K562 (cell line): ENCODE data around the gene FRYL. TPM values are rescaled to one million over a fixed set of nuclear protein-coding genes. Genes with fewer than 3 reads are reported as not detected.

Experiments
- BACH1 ChIP-seq: fragments of 200-800 bp; sonication (Bioruptor generic); IDR thresholded peaks from 2 replicates; pipeline ENCODE4 v1.6.1; 2016; ENCODE audit warnings: missing genetic modification characterization, missing compliant biosample characterization
- GATA2 ChIP-seq: sonication (generic); formaldehyde crosslinking; IDR thresholded peaks from 2 replicates; pipeline ENCODE4 v1.4.0; 2020; ENCODE audit warnings: mild to moderate bottlenecking, missing genetic modification reagents
- HOXB6 ChIP-seq: fragments of 250-450 bp; sonication (Bioruptor Pico); IDR thresholded peaks from 2 replicates; pipeline ENCODE4 v1.5.1; 2022; ENCODE audit warnings: mild to moderate bottlenecking, borderline replicate concordance
- IFI16 ChIP-seq: fragments of 250-450 bp; sonication (Bioruptor Pico); IDR thresholded peaks from 2 replicates; pipeline ENCODE4 v2.1.2; 2022; ENCODE audit warnings: mild to moderate bottlenecking, inconsistent platforms
- LEF1 ChIP-seq: fragments of 450-650 bp; IDR thresholded peaks from 2 replicates; pipeline ENCODE4 v1.6.1; 2016; ENCODE audit warnings: mild to moderate bottlenecking
- MBD2 ChIP-seq: sonication (generic); IDR thresholded peaks from 2 replicates; pipeline ENCODE4 v1.6.1; 2016; ENCODE audit warnings: low read depth, borderline replicate concordance
- TCFL5 ChIP-seq: fragments of 250-450 bp; sonication (Bioruptor Pico); conservative IDR thresholded peaks from 2 replicates; pipeline ENCODE4 v1.6.1; 2021; ENCODE audit warnings: mild to moderate bottlenecking, moderate library complexity, matching md5 sums
- ZNF184 ChIP-seq: sonication (generic); formaldehyde crosslinking; IDR thresholded peaks from 2 replicates; pipeline ENCODE4 v1.5.0; 2020; ENCODE audit warnings: missing genetic modification reagents
- ZNF212 ChIP-seq: fragments of 450-650 bp; formaldehyde crosslinking; IDR thresholded peaks from 2 replicates; pipeline ENCODE4 v1.4.0; 2020; ENCODE audit warnings: mild to moderate bottlenecking
- ZNF253 ChIP-seq: fragments of 250-450 bp; sonication (Bioruptor Pico); conservative IDR thresholded peaks from 2 replicates; pipeline ENCODE4 v1.6.1; 2021; ENCODE audit warnings: mild to moderate bottlenecking
- ZNF263 ChIP-seq: sonication (generic); formaldehyde crosslinking; IDR thresholded peaks from 2 replicates; pipeline ENCODE4 v1.8.0; 2022; ENCODE audit warnings: mild to moderate bottlenecking, missing genetic modification reagents, borderline replicate concordance
- ZNF668 ChIP-seq: fragments of 250-450 bp; sonication (Bioruptor Pico); IDR thresholded peaks from 2 replicates; pipeline ENCODE4 v1.8.0; 2022; ENCODE audit warnings: mild to moderate bottlenecking, inconsistent platforms
- ZNF717 ChIP-seq: fragments of 250-450 bp; sonication (Bioruptor Pico); IDR thresholded peaks from 2 replicates; pipeline ENCODE4 v1.5.0; 2021
- polyA plus RNA-seq, 8 experiments: library from polyadenylated mRNA; depleted of rRNA in 4 of 8; stranded (reverse) in 5 of 8; unstranded in 3 of 8; fragments of >200 nt; fragmentation: Nextera tagmentation in 2 of 8; fragmentation: Illumina TruSeq in 1 of 8; extraction: Ambion mirVana in 2 of 8; extraction: Trizol in 1 of 8; gene quantifications; 2 replicates each; pipeline versions ENCODE4 v1.2.1 to v1.2.3, GENCODE V29; 2011 to 2014; ENCODE audit warnings: inconsistent platforms in 1 of 8, missing spikeins in 1 of 8
- total RNA-seq, 7 experiments: library from RNA; depleted of rRNA in 6 of 7; stranded (reverse); fragments of >200 nt in 6 of 7; fragmentation: Illumina TruSeq in 2 of 7; extraction: Trizol in 2 of 7; gene quantifications; 2 replicates each; pipeline versions ENCODE4 v1.2.1 to v1.2.3, GENCODE V29; 2011 to 2021; ENCODE audit warnings: low replicate concordance in 1 of 7
- TF ChIP-seq, protein P1 (sequence below): fragments of 200-800 bp; sonication (Bioruptor generic); IDR thresholded peaks from 2 replicates; pipeline ENCODE4 v1.6.1; 2016; ENCODE audit warnings: missing genetic modification characterization, missing compliant biosample characterization
- TF ChIP-seq, protein P2 (sequence below), 2 experiments: fragments of 450-650 bp; conservative IDR thresholded peaks; 2 replicates each; pipeline ENCODE4 v1.6.1; 2017; ENCODE audit warnings: mild to moderate bottlenecking in 2 of 2, moderate library complexity in 2 of 2
- TF ChIP-seq, protein P3 (sequence below): fragments of 450-650 bp; formaldehyde crosslinking; IDR thresholded peaks from 2 replicates; pipeline ENCODE4 v1.4.0; 2022; ENCODE audit warnings: missing genetic modification characterization
- TF ChIP-seq, protein P4 (sequence below): fragments of 250-450 bp; sonication (Bioruptor Pico); IDR thresholded peaks from 2 replicates; pipeline ENCODE4 v1.5.0; 2021; ENCODE audit warnings: mild to moderate bottlenecking, borderline replicate concordance

Gene FRYL
- total and polyA plus RNA-seq, 9 of the 15 experiments (the other 6 are each of a cell fraction or from before 2014, with no cell fraction given), result 7.2 to 34.9 (median 15.9) TPM

DNA sequence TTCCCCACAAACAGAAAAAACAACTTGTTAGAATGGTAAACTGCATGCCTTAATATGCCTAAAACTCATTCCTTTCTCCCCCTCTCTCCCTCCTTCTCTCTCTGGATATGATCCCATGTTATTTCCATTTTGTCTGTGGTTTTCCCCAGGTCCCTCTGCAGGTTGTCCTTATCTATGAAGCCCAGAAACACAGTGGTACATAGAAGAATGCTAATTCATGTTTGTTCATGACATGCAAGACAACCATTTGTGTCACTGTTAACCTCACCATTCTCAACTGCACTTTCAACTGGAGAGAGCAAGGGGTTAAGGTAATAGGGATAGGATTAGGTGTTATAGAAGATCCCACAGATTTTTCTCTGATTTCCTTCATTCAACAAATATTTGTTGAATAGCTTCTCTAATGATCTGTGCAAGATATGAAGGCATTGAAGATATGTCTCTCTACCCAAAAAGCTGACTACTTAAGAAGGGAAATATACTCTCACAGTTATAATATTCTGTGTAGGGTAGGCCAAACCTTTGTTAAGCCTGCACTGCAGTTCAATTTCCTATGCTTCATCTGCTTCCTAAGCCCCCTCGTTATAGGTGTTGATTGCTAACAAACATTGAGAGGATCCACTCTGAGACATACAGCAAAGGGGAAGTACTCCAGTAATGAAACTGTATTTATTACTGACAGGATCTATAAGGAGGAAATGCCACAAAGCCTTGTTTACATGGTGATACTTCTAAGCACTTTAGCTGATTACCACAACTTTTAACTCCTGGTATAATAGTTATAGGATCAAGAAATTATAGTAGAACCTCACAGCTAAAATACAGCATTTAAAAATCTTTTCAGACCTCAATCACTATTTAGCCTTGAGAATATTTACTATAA lies 96.1 kb downstream of the FRYL start (continued):
- TF ChIP-seq, protein P1, sequence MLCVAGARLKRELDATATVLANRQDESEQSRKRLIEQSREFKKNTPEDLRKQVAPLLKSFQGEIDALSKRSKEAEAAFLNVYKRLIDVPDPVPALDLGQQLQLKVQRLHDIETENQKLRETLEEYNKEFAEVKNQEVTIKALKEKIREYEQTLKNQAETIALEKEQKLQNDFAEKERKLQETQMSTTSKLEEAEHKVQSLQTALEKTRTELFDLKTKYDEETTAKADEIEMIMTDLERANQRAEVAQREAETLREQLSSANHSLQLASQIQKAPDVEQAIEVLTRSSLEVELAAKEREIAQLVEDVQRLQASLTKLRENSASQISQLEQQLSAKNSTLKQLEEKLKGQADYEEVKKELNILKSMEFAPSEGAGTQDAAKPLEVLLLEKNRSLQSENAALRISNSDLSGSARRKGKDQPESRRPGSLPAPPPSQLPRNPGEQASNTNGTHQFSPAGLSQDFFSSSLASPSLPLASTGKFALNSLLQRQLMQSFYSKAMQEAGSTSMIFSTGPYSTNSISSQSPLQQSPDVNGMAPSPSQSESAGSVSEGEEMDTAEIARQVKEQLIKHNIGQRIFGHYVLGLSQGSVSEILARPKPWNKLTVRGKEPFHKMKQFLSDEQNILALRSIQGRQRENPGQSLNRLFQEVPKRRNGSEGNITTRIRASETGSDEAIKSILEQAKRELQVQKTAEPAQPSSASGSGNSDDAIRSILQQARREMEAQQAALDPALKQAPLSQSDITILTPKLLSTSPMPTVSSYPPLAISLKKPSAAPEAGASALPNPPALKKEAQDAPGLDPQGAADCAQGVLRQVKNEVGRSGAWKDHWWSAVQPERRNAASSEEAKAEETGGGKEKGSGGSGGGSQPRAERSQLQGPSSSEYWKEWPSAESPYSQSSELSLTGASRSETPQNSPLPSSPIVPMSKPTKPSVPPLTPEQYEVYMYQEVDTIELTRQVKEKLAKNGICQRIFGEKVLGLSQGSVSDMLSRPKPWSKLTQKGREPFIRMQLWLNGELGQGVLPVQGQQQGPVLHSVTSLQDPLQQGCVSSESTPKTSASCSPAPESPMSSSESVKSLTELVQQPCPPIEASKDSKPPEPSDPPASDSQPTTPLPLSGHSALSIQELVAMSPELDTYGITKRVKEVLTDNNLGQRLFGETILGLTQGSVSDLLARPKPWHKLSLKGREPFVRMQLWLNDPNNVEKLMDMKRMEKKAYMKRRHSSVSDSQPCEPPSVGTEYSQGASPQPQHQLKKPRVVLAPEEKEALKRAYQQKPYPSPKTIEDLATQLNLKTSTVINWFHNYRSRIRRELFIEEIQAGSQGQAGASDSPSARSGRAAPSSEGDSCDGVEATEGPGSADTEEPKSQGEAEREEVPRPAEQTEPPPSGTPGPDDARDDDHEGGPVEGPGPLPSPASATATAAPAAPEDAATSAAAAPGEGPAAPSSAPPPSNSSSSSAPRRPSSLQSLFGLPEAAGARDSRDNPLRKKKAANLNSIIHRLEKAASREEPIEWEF (CRISPR knock-in tag), result no peak; the same call in 1 of the 2 replicates
- TF ChIP-seq BACH1 (tag) (peak; percentile 43; the same call in 1 of the 2 replicates), HOXB6 (CRISPR knock-in tag) (no peak), ZNF263 (no peak), ZNF212 (CRISPR knock-in tag) (0 out of 2 replicates have a peak, but pooled peaks have one; percentile 26), ZNF668 (CRISPR knock-in tag) (no peak), LEF1 (peak; percentile 98), TCFL5 (CRISPR knock-in tag) (no peak), ZNF184 (CRISPR knock-in tag) (no peak), ZNF717 (CRISPR knock-in tag) (no peak), IFI16 (CRISPR knock-in tag) (no peak), ZNF253 (CRISPR knock-in tag) (no peak), MBD2 (peak; percentile 71), GATA2 (CRISPR knock-in tag) (peak; percentile 82)
- TF ChIP-seq, protein P2, sequence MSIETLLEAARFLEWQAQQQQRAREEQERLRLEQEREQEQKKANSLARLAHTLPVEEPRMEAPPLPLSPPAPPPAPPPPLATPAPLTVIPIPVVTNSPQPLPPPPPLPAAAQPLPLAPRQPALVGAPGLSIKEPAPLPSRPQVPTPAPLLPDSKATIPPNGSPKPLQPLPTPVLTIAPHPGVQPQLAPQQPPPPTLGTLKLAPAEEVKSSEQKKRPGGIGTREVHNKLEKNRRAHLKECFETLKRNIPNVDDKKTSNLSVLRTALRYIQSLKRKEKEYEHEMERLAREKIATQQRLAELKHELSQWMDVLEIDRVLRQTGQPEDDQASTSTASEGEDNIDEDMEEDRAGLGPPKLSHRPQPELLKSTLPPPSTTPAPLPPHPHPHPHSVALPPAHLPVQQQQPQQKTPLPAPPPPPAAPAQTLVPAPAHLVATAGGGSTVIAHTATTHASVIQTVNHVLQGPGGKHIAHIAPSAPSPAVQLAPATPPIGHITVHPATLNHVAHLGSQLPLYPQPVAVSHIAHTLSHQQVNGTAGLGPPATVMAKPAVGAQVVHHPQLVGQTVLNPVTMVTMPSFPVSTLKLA (conservative IDR thresholded peaks at IDR 0.05), result peak; percentile 34 to 73; a peak in 3 of 4 replicates
- TF ChIP-seq, protein P3, sequence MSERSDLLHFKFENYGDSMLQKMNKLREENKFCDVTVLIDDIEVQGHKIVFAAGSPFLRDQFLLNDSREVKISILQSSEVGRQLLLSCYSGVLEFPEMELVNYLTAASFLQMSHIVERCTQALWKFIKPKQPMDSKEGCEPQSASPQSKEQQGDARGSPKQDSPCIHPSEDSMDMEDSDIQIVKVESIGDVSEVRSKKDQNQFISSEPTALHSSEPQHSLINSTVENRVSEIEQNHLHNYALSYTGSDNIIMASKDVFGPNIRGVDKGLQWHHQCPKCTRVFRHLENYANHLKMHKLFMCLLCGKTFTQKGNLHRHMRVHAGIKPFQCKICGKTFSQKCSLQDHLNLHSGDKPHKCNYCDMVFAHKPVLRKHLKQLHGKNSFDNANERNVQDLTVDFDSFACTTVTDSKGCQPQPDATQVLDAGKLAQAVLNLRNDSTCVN (CRISPR knock-in tag), result no peak
- TF ChIP-seq, protein P4, sequence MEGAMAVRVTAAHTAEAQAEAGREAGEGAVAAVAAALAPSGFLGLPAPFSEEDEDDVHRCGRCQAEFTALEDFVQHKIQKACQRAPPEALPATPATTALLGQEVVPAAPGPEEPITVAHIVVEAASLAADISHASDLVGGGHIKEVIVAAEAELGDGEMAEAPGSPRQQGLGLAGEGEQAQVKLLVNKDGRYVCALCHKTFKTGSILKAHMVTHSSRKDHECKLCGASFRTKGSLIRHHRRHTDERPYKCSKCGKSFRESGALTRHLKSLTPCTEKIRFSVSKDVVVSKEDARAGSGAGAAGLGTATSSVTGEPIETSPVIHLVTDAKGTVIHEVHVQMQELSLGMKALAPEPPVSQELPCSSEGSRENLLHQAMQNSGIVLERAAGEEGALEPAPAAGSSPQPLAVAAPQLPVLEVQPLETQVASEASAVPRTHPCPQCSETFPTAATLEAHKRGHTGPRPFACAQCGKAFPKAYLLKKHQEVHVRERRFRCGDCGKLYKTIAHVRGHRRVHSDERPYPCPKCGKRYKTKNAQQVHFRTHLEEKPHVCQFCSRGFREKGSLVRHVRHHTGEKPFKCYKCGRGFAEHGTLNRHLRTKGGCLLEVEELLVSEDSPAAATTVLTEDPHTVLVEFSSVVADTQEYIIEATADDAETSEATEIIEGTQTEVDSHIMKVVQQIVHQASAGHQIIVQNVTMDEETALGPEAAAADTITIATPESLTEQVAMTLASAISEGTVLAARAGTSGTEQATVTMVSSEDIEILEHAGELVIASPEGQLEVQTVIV, result no peak
